NCI-H1417 treated with DMSO at 0.1 percent for 48 hours (cell line): ENCODE results near the gene ACSM5.
"Not testable (repeated sequence)": the region's sequence is repeated elsewhere in the genome, so short reads cannot be mapped to it uniquely, and the experiment has no call there.

Source experiments
- DNase-seq: peaks from one replicate; lab custom pipeline; 2025; lab: John Stamatoyannopoulos, UW

The ACSM5 gene

GRCh38 chr16:20451364-20451763 lies 42.0 kb downstream of the ACSM5 start, which contains the start of gene ACSM2A:
ACSM2A (plus strand) TSS chr16:20451521; CDS start chr16:20460115, 8,594 bp downstream.
- DNase-seq = not testable (repeated sequence)

- DNase-seq = not testable (repeated sequence)
Measured at GRCh38 chr16:20453633-20454032, 44.3 kb downstream of the ACSM5 start.

GRCh38 chr16:20459227-20459626 lies 49.9 kb downstream of the ACSM5 start:
- DNase-seq = not testable (repeated sequence)

- not testable (repeated sequence) for DNase-seq
Measured at GRCh38 chr16:20460313-20460712, 51.0 kb downstream of the ACSM5 start.

- not testable (repeated sequence) for DNase-seq
Measured at GRCh38 chr16:20468954-20469353, 59.6 kb downstream of the ACSM5 start.

- not testable (repeated sequence) for DNase-seq
Measured at GRCh38 chr16:20469930-20470329, 60.6 kb downstream of the ACSM5 start.

GRCh38 chr16:20470732-20471131 lies 61.4 kb downstream of the ACSM5 start:
- DNase-seq = not testable (repeated sequence)

- DNase-seq = not testable (repeated sequence)
Measured at GRCh38 chr16:20477188-20477744, 67.9 kb downstream of the ACSM5 start.

- not testable (repeated sequence) for DNase-seq
Measured at GRCh38 chr16:20483989-20484388, 74.7 kb downstream of the ACSM5 start.

- no peak for DNase-seq
Measured at GRCh38 chr16:20484726-20485125, 75.4 kb downstream of the ACSM5 start.

- no peak for DNase-seq
Measured at GRCh38 chr16:20485408-20485807, 76.1 kb downstream of the ACSM5 start.
